ENCODE measurements around the gene SGCG.
A peak's percentile ranks its signal among the peaks of the same experiment; 100 is the strongest.

The SGCG gene

GRCh38 chr13:23330356-23330755 lies 149.6 kb downstream of the SGCG start:
- no peak overlapping the region for H3K9ac ChIP-seq (ENCODE audit: low read length)
- H3K4me3 ChIP-seq (ENCODE audit: low read length) = no peak overlapping the region
- H3K36me3 ChIP-seq (ENCODE audit: control insufficient read depth, insufficient read depth, low read length, severe bottlenecking) = peaks cover 14% of the 10 kb centered on the region
- no peaks in the 10 kb centered on the region for H3K9me3 ChIP-seq (ENCODE audit: control insufficient read depth, low read length)
- DNase-seq (ENCODE audit: low read depth) = no peak
- peaks cover 11% of the 10 kb centered on the region for H3K4me1 ChIP-seq (ENCODE audit: control insufficient read depth, insufficient read depth, low read length)
- no peaks in the 10 kb centered on the region for H3K27me3 ChIP-seq (replicated peaks; ENCODE audit: control insufficient read depth, insufficient read depth, low read length)

- no peak overlapping the region for H3K9ac ChIP-seq (ENCODE audit: low read length)
- peaks cover 48% of the 10 kb centered on the region for H3K36me3 ChIP-seq (ENCODE audit: control insufficient read depth, insufficient read depth, low read length, severe bottlenecking)
- H3K27me3 ChIP-seq (replicated peaks; ENCODE audit: control insufficient read depth, insufficient read depth, low read length) = no peaks in the 10 kb centered on the region
- H3K9me3 ChIP-seq (ENCODE audit: control insufficient read depth, low read length) = no peaks in the 10 kb centered on the region
- H3K4me1 ChIP-seq (ENCODE audit: control insufficient read depth, insufficient read depth, low read length) = peaks cover 3% of the 10 kb centered on the region
- no peak for DNase-seq (ENCODE audit: low read depth)
- no peak overlapping the region for H3K4me3 ChIP-seq (ENCODE audit: low read length)
Measured at GRCh38 chr13:23339225-23339624, 158.4 kb downstream of the SGCG start.

GRCh38 chr13:23344931-23345595 lies 164.3 kb downstream of the SGCG start:
- peaks cover 23% of the 10 kb centered on the region for H3K36me3 ChIP-seq (ENCODE audit: control insufficient read depth, insufficient read depth, low read length, severe bottlenecking)
- no peak overlapping the region for H3K4me3 ChIP-seq (ENCODE audit: low read length)
- no peak overlapping the region for H3K9ac ChIP-seq (ENCODE audit: low read length)
- no peaks in the 10 kb centered on the region for H3K9me3 ChIP-seq (ENCODE audit: control insufficient read depth, low read length)
- no peaks in the 10 kb centered on the region for H3K27me3 ChIP-seq (replicated peaks; ENCODE audit: control insufficient read depth, insufficient read depth, low read length)
- no peak for DNase-seq (ENCODE audit: low read depth)
- peaks cover 23% of the 10 kb centered on the region for H3K4me1 ChIP-seq (ENCODE audit: control insufficient read depth, insufficient read depth, low read length)

- DNase-seq (ENCODE audit: low read depth) = no peak
- no peaks in the 10 kb centered on the region for H3K27me3 ChIP-seq (replicated peaks; ENCODE audit: control insufficient read depth, insufficient read depth, low read length)
- no peak overlapping the region for H3K9ac ChIP-seq (ENCODE audit: low read length)
- H3K4me1 ChIP-seq (ENCODE audit: control insufficient read depth, insufficient read depth, low read length) = peaks cover 26% of the 10 kb centered on the region
- peaks cover 9% of the 10 kb centered on the region for H3K36me3 ChIP-seq (ENCODE audit: control insufficient read depth, insufficient read depth, low read length, severe bottlenecking)
- no peaks in the 10 kb centered on the region for H3K9me3 ChIP-seq (ENCODE audit: control insufficient read depth, low read length)
- no peak overlapping the region for H3K4me3 ChIP-seq (ENCODE audit: low read length)
Measured at GRCh38 chr13:23347601-23348000, 166.8 kb downstream of the SGCG start.

- Histone ChIP-seq H3K4me1 (ENCODE audit: control insufficient read depth, insufficient read depth, low read length) (peaks cover 26% of the 10 kb centered on the region), H3K27me3 (replicated peaks; ENCODE audit: control insufficient read depth, insufficient read depth, low read length) (no peaks in the 10 kb centered on the region), H3K4me3 (ENCODE audit: low read length) (peak overlapping the region; percentile 18), H3K9me3 (ENCODE audit: control insufficient read depth, low read length) (no peaks in the 10 kb centered on the region), H3K36me3 (ENCODE audit: control insufficient read depth, insufficient read depth, low read length, severe bottlenecking) (peaks cover 14% of the 10 kb centered on the region), H3K9ac (ENCODE audit: low read length) (peak overlapping the region; percentile 10)
- peak; percentile 44 for DNase-seq (ENCODE audit: low read depth)
Measured at GRCh38 chr13:23348262-23349127, 167.7 kb downstream of the SGCG start.

DNA sequence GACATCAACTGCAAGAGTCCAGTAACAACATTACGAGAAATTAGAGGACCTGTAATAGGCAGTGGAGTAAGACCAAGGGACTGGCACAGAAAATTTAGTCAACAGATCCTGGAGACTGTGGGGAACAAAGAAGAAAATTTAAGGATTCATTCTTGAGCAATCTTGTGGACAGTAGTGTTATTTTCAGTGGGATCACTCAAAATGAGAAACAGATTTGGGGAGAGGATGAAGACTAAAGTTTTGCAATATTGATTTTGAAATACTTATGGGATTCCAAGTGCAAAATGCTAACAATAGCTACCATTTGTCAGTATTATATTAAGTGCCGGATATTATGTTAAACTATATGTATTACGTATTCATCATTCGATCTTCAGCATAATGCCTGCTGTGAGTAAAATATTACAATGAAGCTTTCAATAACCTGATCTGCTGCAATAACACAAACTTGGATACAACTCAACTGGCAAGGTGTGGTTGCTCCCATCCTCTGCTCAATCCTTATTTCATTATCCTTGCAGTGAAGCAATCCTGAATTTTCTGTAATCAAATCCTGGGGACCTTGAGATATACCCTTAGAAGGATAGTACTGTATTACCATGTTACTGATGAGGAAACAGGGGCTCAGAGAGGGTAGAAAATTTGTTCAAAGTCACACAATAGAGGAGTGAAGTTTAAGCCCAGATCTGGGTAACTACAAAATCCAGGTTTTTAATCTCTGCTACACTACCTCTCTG lies 168.6 kb downstream of the SGCG start:
- peak; percentile 86 for DNase-seq (ENCODE audit: low read depth)
- H3K4me3 ChIP-seq (ENCODE audit: low read length) = peak overlapping the region; percentile 18
- H3K36me3 ChIP-seq (ENCODE audit: control insufficient read depth, insufficient read depth, low read length, severe bottlenecking) = peaks cover 17% of the 10 kb centered on the region
- no peaks in the 10 kb centered on the region for H3K27me3 ChIP-seq (replicated peaks; ENCODE audit: control insufficient read depth, insufficient read depth, low read length)
- H3K9me3 ChIP-seq (ENCODE audit: control insufficient read depth, low read length) = no peaks in the 10 kb centered on the region
- peaks cover 26% of the 10 kb centered on the region for H3K4me1 ChIP-seq (ENCODE audit: control insufficient read depth, insufficient read depth, low read length)
- H3K9ac ChIP-seq (ENCODE audit: low read length) = peak overlapping the region; percentile 21

GRCh38 chr13:23350009-23350408 lies 169.2 kb downstream of the SGCG start:
- H3K9me3 ChIP-seq (ENCODE audit: control insufficient read depth, low read length) = no peaks in the 10 kb centered on the region
- peaks cover 24% of the 10 kb centered on the region for H3K36me3 ChIP-seq (ENCODE audit: control insufficient read depth, insufficient read depth, low read length, severe bottlenecking)
- H3K4me3 ChIP-seq (ENCODE audit: low read length) = no peak overlapping the region
- H3K9ac ChIP-seq (ENCODE audit: low read length) = peak overlapping the region; percentile 21
- H3K4me1 ChIP-seq (ENCODE audit: control insufficient read depth, insufficient read depth, low read length) = peaks cover 24% of the 10 kb centered on the region
- no peak for DNase-seq (ENCODE audit: low read depth)
- no peaks in the 10 kb centered on the region for H3K27me3 ChIP-seq (replicated peaks; ENCODE audit: control insufficient read depth, insufficient read depth, low read length)

- Histone ChIP-seq H3K27me3 (replicated peaks; ENCODE audit: control insufficient read depth, insufficient read depth, low read length) (no peaks in the 10 kb centered on the region), H3K9ac (ENCODE audit: low read length) (no peak overlapping the region), H3K9me3 (ENCODE audit: control insufficient read depth, low read length) (no peaks in the 10 kb centered on the region), H3K4me1 (ENCODE audit: control insufficient read depth, insufficient read depth, low read length) (peaks cover 21% of the 10 kb centered on the region), H3K4me3 (ENCODE audit: low read length) (no peak overlapping the region), H3K36me3 (ENCODE audit: control insufficient read depth, insufficient read depth, low read length, severe bottlenecking) (peaks cover 31% of the 10 kb centered on the region)
- no peak for DNase-seq (ENCODE audit: low read depth)
Measured at GRCh38 chr13:23352161-23352560, 171.4 kb downstream of the SGCG start.

DNA sequence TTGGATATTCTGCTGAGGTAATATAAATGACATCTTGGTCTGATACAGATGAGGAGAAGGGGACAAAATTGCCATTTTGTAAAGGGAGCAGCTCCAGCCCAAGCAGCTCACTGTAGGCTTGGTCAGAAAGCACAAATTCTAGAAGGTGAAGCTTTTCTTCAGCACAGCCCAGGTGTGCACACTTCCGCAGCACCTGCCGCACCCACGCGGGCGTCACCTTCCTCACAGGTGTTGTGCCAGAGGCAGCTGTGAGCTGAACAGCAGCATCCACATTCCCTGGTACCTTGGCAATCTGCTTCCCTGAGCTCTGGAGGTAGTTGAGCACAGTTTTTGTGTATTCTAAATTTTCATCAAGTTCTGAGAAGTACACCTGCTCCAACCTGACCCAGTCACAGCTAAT lies 173.7 kb downstream of the SGCG start:
- H3K4me1 ChIP-seq (ENCODE audit: control insufficient read depth, insufficient read depth, low read length) = peaks cover 16% of the 10 kb centered on the region
- peaks cover 43% of the 10 kb centered on the region for H3K36me3 ChIP-seq (ENCODE audit: control insufficient read depth, insufficient read depth, low read length, severe bottlenecking)
- H3K9me3 ChIP-seq (ENCODE audit: control insufficient read depth, low read length) = no peaks in the 10 kb centered on the region
- DNase-seq (ENCODE audit: low read depth) = no peak
- H3K4me3 ChIP-seq (ENCODE audit: low read length) = no peak overlapping the region
- no peak overlapping the region for H3K9ac ChIP-seq (ENCODE audit: low read length)
- H3K27me3 ChIP-seq (replicated peaks; ENCODE audit: control insufficient read depth, insufficient read depth, low read length) = no peaks in the 10 kb centered on the region

GRCh38 chr13:23356368-23356767 lies 175.6 kb downstream of the SGCG start:
- Histone ChIP-seq H3K9me3 (ENCODE audit: control insufficient read depth, low read length) (no peaks in the 10 kb centered on the region), H3K36me3 (ENCODE audit: control insufficient read depth, insufficient read depth, low read length, severe bottlenecking) (peaks cover 54% of the 10 kb centered on the region), H3K9ac (ENCODE audit: low read length) (no peak overlapping the region), H3K4me1 (ENCODE audit: control insufficient read depth, insufficient read depth, low read length) (peaks cover 8% of the 10 kb centered on the region), H3K4me3 (ENCODE audit: low read length) (no peak overlapping the region), H3K27me3 (replicated peaks; ENCODE audit: control insufficient read depth, insufficient read depth, low read length) (no peaks in the 10 kb centered on the region)
- no peak for DNase-seq (ENCODE audit: low read depth)

GRCh38 chr13:23357349-23357748 lies 176.6 kb downstream of the SGCG start:
- H3K36me3 ChIP-seq (ENCODE audit: control insufficient read depth, insufficient read depth, low read length, severe bottlenecking) = peaks cover 57% of the 10 kb centered on the region
- no peaks in the 10 kb centered on the region for H3K27me3 ChIP-seq (replicated peaks; ENCODE audit: control insufficient read depth, insufficient read depth, low read length)
- no peak overlapping the region for H3K4me3 ChIP-seq (ENCODE audit: low read length)

More at GRCh38 chr13:23357349-23357748, 176.6 kb downstream of the SGCG start:
- DNase-seq (ENCODE audit: low read depth) = no peak
- Histone ChIP-seq H3K9ac (ENCODE audit: low read length) (no peak overlapping the region), H3K4me1 (ENCODE audit: control insufficient read depth, insufficient read depth, low read length) (peaks cover 16% of the 10 kb centered on the region), H3K9me3 (ENCODE audit: control insufficient read depth, low read length) (no peaks in the 10 kb centered on the region)

Measured in adipocyte (in vitro differentiated cells).